ENCODE data around the gene POGLUT2. TPM values are rescaled to one million over a fixed set of nuclear protein-coding genes. Genes with fewer than 3 reads are reported as not detected.

POGLUT2 gene
- 20.6 and 22.1 TPM in 2 replicates for total RNA-seq

GRCh38 chr13:102798581-102799425 is at the start of gene POGLUT2, which contains the start of gene BIVM:
Gene POGLUT2 (minus strand): TSS chr13:102798976. CDS start chr13:102798670, 306 bp downstream.
Gene BIVM (plus strand): TSS chr13:102799119. CDS start chr13:102807268, 8,149 bp downstream.
- DNase-seq (ENCODE audit: extremely low read depth, low read depth, low spot score) = peak; percentile 50

DNA sequence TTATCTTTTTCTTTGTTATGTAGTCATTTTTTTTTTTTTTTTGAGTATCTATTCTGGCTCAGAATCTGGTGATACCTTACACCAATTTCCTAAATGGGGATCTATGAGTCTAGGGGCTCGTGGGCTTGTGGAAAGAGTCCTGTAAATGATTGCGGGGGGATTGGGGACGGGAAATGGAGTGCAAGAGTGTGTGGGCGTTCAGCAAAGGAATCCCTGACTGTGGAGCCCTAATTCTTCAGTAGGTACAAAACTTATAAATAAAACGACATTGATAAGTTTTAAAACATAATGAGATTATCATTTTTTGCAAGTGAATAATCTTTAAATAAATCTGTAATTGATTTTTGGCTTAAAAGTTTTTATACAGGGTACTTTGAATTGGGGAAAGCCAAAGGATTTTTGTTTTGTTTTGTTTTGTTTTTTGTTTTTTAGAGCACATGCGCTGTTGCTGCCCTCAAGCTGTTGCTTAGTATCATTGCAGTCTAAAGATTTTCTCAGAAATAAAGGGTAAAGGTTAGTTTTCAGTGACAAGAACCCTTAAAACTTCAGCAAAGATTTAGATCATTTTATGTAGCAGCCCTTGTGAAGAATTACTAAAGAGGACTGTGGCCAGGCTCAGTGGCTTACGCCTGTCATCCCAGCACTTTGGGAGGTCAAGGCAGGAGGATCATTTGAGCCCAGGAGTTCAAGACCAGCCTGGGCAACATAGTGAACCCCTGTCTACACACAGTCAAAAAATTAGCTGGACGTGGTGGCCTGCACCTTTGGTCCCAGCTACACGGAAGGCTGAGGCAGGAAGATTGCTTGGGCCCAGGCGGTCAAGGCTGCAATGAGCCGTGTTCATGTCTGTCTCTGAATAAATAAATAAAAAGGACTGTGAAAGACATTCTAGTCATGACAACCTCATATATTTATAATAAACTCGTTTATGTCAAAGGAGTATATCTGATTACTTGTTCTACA is 48.8 kb upstream of the POGLUT2 start:
- DNase-seq (ENCODE audit: extremely low read depth, low read depth, low spot score) = peak; percentile 25

GRCh38 chr13:102846261-102847015 is 47.7 kb upstream of the POGLUT2 start:
- no peak for DNase-seq (ENCODE audit: extremely low read depth, low read depth, low spot score)

- peak; percentile 85 for DNase-seq (ENCODE audit: extremely low read depth, low read depth, low spot score)
Measured at GRCh38 chr13:102845630-102846260, 47.0 kb upstream of the POGLUT2 start, which contains the start of gene ERCC5. Gene ERCC5 (plus strand): TSS chr13:102846032. CDS start chr13:102846267, 235 bp downstream.

DNA sequence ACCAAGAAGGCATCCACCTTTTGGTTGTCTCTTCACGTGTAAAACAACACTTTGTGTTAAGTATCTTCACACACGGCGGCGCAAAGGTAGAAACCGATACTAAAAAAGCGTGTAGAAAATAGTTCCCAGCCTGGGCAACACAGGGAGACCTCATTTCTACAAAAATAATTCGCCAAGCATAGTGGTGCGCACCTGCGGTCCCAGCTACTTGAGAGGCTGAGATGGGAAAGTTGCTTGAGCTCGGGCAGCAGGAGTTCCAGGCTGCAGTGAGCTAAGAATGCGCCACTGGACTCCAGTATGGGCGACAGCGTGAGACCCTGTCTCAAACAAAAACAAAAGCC is 46.5 kb upstream of the POGLUT2 start:
- DNase-seq (ENCODE audit: extremely low read depth, low read depth, low spot score) = no peak

- DNase-seq (ENCODE audit: extremely low read depth, low read depth, low spot score) = no peak
Measured at GRCh38 chr13:102839462-102839861, 40.7 kb upstream of the POGLUT2 start.

- no peak for DNase-seq (ENCODE audit: extremely low read depth, low read depth, low spot score)
Measured at GRCh38 chr13:102838982-102839381, 40.2 kb upstream of the POGLUT2 start.

DNA sequence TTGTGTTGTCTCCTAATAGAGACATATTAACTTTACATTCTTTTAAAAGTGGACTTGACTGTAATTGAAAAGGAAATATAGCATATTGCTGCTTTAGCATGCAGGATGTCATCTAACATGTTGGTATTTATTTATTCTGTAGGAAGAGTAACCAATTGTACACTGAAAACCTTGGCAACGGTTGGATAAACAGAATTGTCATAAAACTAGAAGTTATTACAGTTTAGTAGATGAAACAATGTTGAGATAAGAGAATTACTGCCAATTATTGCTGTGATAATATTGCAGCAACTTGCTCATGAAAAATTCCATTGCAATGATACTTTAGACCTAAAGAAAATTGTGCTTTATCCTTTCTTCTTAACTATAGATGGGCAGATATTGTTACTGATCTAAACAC is 39.5 kb upstream of the POGLUT2 start:
- DNase-seq (ENCODE audit: extremely low read depth, low read depth, low spot score) = no peak

- DNase-seq (ENCODE audit: extremely low read depth, low read depth, low spot score) = no peak
Measured at GRCh38 chr13:102836471-102836870, 37.7 kb upstream of the POGLUT2 start.

- DNase-seq (ENCODE audit: extremely low read depth, low read depth, low spot score) = no peak
Measured at GRCh38 chr13:102830646-102831045, 31.9 kb upstream of the POGLUT2 start.

DNA sequence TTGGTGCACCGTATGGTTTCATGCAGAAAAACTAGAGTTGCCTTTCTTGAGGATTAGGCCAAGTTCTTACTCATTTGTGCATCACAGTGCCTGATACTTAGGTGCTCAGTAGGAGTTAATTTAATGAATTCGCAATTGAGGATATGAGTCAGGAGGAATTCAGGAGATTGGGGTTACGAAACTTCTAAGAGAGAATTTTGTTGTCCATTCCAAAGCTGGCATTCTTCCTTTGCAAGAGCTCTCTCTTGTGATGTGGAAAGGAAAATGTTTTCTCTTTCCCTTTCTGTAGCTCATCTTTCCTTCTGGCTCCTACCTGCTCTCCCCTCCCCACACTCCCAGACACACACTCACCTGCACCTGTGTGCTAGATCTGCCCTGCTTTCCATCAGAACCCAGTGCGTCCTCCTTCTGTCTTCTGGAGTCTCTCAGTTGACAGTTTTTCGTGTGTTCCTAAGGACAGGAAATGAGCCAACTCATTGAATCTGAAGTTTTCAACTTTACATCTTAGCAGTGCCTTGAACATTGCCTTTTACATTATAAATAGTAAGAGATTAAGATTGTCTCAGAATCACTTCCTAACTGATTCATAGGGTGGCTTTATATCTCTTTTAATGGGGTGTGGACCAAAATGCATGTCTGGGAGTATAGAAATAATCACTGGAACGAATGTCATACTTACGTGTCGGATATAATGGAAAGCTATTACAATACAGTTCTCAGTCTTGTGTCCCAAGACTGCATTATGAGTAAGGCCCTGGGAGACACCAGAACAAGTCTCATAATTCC is 27.3 kb upstream of the POGLUT2 start:
- DNase-seq (ENCODE audit: extremely low read depth, low read depth, low spot score) = peak; percentile 27

DNA sequence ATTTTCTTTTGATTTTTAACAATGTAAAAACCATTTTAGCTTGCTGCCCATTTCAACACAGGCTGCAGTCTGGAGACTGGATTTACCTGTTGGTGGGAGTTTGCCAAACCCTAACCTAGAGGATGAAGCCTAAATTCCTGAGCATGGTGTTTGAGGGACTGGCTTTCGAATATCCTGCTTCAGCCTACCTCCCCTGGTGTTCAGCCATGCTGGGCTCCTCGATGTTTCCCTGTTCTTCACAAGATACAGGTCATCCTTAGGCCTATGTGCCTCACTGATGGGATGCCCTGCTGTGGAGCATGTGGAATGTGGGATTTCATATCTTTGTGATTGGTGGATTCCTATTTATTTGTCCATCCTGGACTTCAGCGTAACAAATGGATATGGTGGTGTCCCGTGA is 26.6 kb upstream of the POGLUT2 start:
- DNase-seq (ENCODE audit: extremely low read depth, low read depth, low spot score) = no peak

DNA sequence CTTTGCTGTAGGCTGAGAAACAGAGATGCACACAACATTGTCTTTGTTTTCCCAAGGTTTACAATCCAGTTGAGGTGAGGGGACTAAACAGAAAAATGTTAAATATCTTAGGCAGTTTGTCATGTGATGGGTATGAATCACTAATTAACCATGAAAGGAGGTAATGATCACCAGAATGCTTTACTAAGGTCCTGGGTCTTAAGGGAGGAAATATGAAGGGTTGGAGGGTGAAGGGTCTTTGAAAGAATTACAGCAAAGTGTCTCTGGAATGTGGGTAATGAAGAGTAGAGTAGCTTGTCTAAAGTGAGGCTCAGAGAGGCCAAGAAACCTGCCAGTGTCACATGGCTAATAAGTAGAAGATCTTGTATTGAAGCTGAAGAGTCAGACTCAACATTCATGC is 19.1 kb upstream of the POGLUT2 start:
- no peak for DNase-seq (ENCODE audit: extremely low read depth, low read depth, low spot score)

DNA sequence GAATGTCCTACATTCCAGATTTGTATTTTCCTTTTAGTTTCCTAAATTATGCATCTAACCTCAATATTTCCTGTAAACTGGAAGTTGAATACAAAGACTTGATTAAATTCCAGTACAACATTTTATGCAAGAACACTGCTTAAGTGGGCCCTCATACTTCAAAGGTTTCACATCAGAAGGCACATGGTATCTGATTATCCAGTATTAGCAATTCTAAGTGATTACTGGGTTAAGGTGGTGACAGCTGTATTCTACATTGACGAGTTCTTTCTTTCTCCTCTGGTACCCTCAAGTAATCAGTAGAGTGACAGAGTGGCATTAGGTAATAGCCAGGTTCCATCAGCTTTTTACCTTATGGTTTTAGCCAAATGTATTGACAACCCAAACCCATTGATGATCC is 18.5 kb upstream of the POGLUT2 start:
- DNase-seq (ENCODE audit: extremely low read depth, low read depth, low spot score) = no peak

- no peak for DNase-seq (ENCODE audit: extremely low read depth, low read depth, low spot score)
Measured at GRCh38 chr13:102816708-102817107, 17.9 kb upstream of the POGLUT2 start.

GRCh38 chr13:102815788-102816187 is 17.0 kb upstream of the POGLUT2 start:
- no peak for DNase-seq (ENCODE audit: extremely low read depth, low read depth, low spot score)

DNA sequence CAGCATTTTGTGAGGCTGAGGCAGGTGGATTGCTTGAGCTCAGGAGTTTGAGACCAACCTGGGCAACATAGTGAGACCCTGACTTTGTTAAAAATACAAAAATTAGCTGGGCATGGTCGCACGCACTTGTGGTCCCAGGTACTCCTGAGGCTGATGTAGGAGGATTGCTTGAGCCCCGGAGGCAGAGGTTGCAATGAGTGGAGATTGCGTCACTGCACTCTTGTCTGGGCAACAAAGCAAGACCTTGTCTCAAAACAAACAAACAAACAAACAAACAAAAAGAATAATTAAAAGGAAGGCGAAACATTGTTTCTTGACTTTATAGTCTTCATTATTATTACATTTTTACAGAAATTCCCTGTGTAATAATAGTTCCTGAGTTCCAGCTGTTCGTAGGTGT is 16.0 kb upstream of the POGLUT2 start:
- DNase-seq (ENCODE audit: extremely low read depth, low read depth, low spot score) = no peak

DNA sequence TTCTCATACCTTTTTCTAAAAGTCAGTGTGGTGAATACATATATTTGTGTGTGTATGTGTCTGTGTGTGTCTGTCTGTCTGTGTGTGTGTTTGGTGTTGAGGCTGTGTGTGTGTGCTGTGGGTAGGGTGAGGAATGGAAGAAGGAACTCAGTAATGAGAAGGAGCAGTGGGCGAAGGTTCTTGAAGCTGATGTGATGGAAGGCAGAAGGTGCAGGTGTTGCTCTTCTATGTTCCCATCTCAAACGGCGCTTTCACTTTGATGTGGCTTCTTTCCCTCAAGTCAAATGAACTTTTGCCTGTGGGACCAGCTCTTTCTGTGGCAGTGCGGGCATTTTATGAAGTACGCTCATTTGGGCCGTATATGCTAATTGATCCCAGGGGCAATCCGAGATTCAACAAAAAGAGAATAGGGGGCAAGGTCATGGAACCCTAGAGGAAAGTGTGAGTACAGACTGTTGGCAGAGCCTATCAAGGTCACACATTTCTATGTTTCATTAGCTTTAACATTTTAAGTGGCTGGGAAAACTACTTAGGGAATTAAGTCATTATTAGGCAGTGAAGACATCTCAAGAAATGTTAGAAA is 15.3 kb upstream of the POGLUT2 start:
- no peak for DNase-seq (ENCODE audit: extremely low read depth, low read depth, low spot score)
